Midbrain (tissue), 1 donor: ENCODE measurements around the gene GPRIN1.
"Not testable (repeated sequence)": the region's sequence is repeated elsewhere in the genome, so short reads cannot be mapped to it uniquely, and the experiment has no call there.

Experiments
- DNase-seq: peaks from one replicate; lab custom pipeline; 2025; lab: John Stamatoyannopoulos, UW

Gene GPRIN1

DNA sequence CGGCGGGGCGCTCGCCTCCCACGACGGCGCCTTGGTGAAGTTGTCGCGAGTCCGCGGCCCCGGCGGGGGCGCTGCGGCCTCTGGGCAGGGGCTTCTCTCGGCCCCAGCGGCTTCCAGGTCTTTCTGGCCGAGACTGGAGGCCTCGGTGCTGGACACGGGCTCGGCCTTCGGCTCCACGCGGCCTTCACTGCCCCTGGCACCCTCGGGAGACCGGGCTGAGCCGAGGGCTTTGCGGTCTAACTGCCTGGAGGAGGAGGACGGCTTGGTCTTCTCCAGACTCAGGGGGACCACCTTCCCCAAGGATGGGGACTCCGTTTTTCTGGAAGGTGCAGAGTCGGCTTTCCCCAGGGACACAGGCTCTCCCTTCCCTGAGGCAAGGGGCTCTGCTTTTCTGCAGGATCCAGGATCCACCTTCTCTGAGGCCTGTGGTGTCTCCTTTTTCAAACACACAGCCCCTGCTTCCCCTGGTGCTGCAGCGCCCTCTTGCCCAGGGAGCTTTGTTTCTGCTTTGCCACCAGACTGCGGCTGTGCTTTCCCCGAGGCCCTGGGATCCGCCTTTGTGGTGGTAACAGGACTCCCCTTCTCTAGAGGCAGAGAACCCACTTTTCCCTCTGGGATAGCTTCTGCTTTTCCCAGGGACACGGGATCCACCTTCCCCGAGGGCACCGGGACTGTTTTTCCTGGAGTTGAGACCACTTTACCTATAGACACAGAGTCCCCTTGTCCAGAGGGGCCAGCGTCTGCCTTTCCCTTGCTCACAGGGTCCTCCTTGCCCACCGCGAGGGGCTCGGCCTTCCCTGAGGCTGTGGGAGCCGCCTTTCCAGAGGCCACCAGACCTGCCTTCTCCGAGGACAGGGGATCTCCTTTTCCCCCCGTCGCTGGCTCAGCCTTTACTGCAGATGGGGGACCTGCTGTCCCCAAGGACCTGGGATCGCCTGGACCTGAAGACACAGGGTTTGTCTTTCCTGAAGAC lies 12.3 kb downstream of the GPRIN1 start:
- no peak for DNase-seq

- no peak for DNase-seq
These were observed 13.1 kb downstream of the GPRIN1 start for GRCh38 chr5:176596689-176597416.

- no peak for DNase-seq
These were observed 13.8 kb downstream of the GPRIN1 start for GRCh38 chr5:176596069-176596644.

DNA sequence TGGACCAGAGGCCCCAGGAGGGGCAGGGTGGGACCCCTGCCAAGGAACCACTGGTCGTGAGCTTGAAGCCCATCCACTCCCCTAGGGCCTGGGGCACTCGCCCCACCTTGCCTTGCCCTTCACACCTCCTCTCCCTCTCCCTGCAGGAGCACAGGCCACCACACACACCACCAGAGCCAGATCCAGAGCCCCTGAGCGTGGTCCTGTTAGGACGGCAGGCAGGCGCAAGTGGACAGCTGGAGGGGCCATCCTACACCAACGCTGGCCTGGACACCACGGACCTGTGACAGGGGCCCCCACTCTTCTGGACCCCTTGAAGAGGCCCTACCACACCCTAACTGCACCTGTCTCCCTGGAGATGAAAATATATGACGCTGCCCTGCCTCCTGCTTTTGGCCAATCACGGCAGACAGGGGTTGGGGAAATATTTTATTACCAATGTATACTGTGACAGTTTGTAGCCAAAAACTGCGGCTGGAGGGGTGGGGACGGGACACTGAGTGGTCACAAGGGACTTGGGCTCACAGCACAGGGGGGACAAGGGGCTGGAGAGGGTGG lies 14.5 kb downstream of the GPRIN1 start:
- DNase-seq = no peak

DNA sequence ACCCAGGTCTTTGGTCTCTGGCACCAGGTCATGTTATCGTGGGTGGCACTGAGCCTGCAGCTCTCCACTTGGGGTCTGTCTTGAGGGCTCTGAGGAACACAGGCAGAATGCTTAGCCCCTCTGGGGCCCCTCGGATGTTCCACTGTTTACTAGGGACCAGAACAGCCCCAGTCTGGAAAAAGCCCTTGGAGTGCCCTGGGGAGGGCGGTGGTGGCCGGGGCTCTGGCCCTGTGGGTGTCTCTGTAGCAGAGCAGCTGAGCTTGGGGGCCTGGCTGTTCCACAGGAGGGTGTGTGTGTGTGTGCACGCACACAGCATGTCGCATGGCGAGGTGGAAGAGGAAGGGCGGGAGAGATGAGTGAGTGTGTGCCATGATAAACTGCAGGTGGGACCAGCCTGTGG lies 15.4 kb downstream of the GPRIN1 start:
- DNase-seq = no peak

DNA sequence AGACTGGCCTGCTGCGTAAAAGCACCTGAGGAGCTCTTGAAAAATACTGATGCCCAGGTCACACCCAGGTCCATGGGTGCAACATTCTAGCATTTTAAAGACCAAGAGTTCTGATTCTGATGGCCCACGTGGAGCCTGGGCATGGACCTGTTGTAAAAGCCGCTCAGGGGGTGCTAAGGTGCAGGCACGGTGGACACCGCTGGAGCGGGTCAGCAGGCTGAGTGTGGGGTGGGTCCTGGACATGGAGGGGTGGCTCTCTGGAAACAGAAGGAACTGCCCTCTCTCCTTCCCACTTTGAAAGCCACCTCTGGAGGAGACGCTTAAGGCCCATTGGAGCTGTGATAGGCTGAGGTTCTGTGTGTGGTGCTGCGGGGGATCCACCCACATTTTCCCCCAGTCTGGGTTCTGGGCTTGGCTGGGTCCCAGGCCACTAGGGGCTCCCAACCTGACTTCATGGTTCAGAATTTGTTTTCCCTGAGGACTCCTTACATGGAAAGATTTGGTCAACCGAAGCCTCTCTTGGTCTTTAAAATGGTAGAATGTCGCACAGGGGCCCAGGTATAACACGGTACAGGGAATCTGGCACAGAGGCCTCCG lies 16.6 kb downstream of the GPRIN1 start:
- no peak for DNase-seq

DNA sequence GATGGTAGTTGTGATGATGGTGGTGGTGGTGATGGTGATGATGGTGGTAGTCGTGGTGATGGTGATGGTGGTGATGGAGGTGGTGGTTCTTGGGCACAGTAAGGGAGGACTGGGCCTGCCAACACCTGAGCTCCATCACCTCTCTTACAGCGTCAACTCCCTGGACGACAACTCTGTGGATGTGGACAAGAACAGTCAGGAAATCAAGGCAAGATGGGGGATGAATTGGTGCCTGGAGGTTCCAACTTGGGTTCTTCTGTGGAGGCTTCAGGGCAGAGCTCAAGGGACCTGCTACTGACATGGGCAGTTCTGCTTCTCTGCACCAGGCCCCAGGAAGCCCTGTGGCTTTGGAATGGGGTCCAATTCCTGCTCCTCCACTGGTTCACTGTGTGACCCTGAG lies 17.4 kb downstream of the GPRIN1 start:
- DNase-seq = no peak

DNA sequence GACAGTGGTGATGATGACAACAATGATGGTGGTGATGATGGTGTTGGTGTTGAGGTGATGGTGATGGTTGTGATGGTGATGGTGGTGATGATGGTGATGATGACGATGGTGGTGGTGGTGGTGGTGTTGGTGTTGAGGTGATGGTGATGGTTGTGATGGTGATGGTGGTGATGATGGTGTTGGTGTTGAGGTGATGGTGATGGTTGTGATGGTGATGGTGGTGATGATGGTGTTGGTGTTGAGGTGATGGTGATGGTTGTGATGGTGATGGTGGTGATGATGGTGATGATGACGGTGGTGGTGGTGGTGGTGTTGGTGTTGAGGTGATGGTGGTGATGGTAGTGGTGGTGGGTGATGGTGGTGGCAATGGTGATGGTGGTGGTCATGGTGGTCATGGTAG lies 18.3 kb downstream of the GPRIN1 start:
- not testable (repeated sequence) for DNase-seq

DNA sequence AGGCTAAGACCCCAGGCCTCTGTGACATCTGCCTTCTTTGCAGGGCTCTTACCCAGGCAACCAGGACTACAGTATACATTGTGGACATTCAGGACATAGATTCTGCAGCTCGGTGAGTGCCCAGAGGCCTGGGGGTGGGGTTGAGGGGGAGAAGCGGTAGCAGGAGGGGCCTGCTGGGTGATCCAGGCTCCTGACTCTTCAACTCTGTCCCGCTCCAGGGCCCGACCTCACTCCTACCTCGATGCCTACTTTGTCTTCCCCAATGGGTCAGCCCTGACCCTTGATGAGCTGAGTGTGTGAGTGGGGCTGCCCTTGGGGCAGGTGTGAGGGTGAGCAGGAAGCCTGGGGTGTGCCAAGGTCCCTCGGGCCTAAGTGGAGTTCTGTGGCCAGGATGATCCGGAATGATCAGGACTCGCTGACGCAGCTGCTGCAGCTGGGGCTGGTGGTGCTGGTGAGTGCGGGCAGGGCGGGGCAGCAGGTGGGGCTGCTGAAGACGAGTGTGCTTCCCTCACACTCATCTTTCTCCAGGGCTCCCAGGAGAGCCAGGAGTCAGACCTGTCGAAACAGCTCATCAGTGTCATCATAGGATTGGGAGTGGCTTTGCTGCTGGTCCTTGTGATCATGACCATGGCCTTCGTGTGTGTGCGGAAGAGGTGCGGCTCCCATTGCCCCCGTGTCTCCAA lies 19.8 kb downstream of the GPRIN1 start:
- DNase-seq = no peak

DNA sequence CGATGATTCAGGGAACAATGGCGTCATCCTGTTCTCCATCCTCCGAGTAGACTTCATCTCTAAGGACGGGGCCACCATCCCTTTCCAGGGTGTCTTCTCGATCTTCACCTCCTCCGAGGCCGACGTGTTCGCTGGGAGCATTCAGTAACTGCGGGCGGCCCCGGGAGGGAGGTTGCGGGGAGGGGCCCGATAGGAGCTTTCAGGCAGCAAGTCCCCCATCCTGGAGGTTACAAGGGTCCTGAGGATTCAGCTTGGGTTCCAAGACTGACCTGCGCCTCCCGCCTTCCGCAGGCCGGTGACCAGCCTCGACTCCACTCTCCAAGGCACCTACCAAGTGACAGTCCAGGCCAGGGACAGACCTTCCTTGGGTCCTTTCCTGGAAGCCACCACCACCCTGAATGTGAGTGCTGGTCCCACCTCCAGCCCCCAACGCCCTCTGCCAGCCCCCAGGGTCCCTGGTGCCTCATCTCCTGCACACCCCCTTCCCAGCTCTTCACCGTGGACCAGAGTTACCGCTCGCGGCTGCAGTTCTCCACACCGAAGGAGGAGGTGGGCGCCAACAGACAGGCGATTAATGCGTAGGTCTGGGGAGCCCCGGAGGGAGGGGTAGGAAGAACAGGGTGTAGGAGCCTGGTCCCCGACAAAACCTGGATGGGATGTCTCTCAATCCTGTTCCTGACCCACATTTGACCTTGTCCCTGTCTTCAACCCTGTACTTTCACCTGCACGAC lies 20.8 kb downstream of the GPRIN1 start:
- no peak for DNase-seq

DNA sequence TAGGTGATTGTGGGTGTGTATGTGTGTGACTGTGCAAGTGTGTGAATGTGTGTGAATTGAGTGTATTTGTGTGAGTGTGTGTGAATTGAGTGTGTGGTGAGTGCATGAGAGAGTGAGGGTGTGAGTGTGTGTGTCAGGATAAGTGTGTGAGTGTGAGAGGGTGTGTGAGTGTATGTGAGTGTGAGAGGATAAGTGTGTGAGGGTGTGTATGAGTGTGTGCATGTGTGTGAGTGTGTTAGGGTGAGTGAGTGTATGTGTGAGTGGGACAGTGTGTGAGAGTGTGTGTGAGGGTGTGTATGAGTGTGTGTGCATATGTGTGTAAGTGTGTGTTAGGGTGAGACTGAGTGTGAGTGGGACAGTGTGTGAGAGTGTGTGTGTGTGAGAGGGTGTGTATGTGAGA lies 21.7 kb downstream of the GPRIN1 start:
- no peak for DNase-seq

DNA sequence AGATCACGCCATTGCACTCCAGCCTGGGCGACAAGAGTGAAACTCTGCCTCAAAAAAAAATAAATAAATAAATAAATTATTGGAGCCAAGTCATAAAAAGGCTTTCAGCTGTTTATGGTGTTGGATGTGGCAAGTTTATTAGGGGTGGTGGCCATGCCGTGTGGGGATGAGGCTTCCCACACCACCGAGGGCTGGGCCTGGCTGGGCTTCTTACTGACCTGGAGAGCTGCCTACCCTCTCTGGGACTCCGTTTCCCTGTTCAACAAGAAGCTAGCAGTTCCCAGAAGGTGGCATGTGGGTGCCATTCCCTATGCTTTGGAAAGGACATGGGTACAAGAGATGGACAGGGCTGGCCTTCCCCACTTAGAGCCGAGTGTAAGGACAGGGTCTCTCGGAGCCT lies 22.6 kb downstream of the GPRIN1 start:
- no peak for DNase-seq

GRCh38 chr5:176583076-176583475 lies 26.9 kb downstream of the GPRIN1 start:
- no peak for DNase-seq

GRCh38 chr5:176581361-176581760 lies 28.6 kb downstream of the GPRIN1 start:
- DNase-seq = no peak

GRCh38 chr5:176579323-176579722 lies 30.6 kb downstream of the GPRIN1 start:
- DNase-seq = no peak

- DNase-seq = no peak
These were observed 31.6 kb downstream of the GPRIN1 start for GRCh38 chr5:176578391-176578808.

- no peak for DNase-seq
These were observed 32.4 kb downstream of the GPRIN1 start for GRCh38 chr5:176577312-176578176.

- no peak for DNase-seq
These were observed 34.2 kb downstream of the GPRIN1 start for GRCh38 chr5:176575488-176576422.

- DNase-seq = no peak
These were observed 34.9 kb downstream of the GPRIN1 start for GRCh38 chr5:176575066-176575465.
